ENCODE data around the gene NPPA. TPM values are rescaled to one million over a fixed set of nuclear protein-coding genes. Genes with fewer than 3 reads are reported as not detected.
A peak's percentile ranks its signal among the peaks of the same experiment; 100 is the strongest.

NPPA gene
- total RNA-seq, 1 experiment from 2014 or later: not detected

- H3K79me2 ChIP-seq (ENCODE audit: low read depth): peaks cover 12% of the 10 kb centered on the region
- no peaks in the 10 kb centered on the region for H3K36me3 ChIP-seq (ENCODE audit: low read depth)
- H3K9me3 ChIP-seq (ENCODE audit: insufficient read depth, low read depth): no peaks in the 10 kb centered on the region
- POLR2A ChIA-PET (ENCODE audit: unreplicated experiment): no interaction called here
- no peak overlapping the region for H3K4me2 ChIP-seq
- intact Hi-C loops (cut with micrococcal nuclease; ENCODE audit: unreplicated experiment): no loop called here
- CTCF ChIA-PET: interaction anchor here (2.0 kb wide), 1 partner anchor 17 kb away, joined by 7 read pairs; no protein-coding TSS in a partner anchor
- no peak overlapping the region for H3K27ac ChIP-seq
- no peak for DNase-seq
- H3K9me2 ChIP-seq (ENCODE audit: insufficient read depth): no peaks in the 10 kb centered on the region
- H2AFZ ChIP-seq: no peak overlapping the region
- H3K4me1 ChIP-seq (replicated peaks; ENCODE audit: insufficient read depth): peaks cover 21% of the 10 kb centered on the region; the same call in 1 of the 2 replicates
- H4K20me1 ChIP-seq (ENCODE audit: insufficient read depth): no peaks in the 10 kb centered on the region
- BruUV-seq (replicated peaks): no TSS peak
- H3F3A ChIP-seq (ENCODE audit: insufficient read depth, low read depth): peaks cover 8% of the 10 kb centered on the region; the same call in 1 of the 2 replicates
- no peak overlapping the region for H3K4me3 ChIP-seq
- no peak for TF ChIP-seq CTCF (conservative IDR thresholded peaks at IDR 0.05)
- TF ChIP-seq EZH2 (IDR thresholded peaks at IDR 0.05; ENCODE audit: low read depth): no peak
- no peaks in the 10 kb centered on the region for H3K27me3 ChIP-seq (ENCODE audit: insufficient read depth, low read depth)
Observed at GRCh38 chr1:11802616-11802972, 45.0 kb downstream of the NPPA start.

DNA sequence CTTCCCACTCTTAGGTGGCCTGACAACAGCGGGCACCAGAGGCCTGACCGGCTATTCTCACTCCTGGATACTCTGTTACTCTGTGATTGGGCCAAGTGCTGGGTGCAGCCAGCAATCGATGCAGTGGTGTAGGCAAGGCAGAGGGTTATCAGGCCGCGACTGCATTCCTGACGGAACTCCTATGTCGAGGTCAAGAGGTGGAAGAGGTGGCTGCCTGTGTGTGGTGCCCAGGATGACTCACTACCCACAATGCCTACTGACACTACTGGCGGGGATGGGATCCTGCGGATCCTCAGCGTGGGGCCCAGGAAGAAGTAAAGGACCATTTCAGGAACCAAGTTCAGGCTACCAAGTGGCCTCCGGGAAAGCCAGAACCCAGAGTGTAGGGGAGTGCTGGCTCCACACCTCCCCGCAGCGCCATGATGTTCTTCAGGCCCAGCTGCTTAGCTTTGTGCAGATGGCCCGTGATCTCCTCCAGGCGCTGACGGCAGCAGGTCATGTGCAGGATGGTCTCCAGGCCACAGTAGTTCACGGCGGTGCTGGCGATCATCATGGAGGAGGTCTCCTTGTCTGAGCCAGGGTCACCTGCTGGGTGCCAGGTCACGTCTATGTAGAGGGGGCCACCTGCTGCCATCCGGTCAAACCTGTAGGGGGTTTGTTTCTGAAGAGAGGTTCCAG is 46.7 kb downstream of the NPPA start:
- Histone ChIP-seq H3K79me2 (ENCODE audit: low read depth) (no peaks in the 10 kb centered on the region), H3K36me3 (ENCODE audit: low read depth) (no peaks in the 10 kb centered on the region), H3K4me3 (no peak overlapping the region), H3K27ac (no peak overlapping the region), H3K9me3 (ENCODE audit: insufficient read depth, low read depth) (no peaks in the 10 kb centered on the region), H4K20me1 (ENCODE audit: insufficient read depth) (no peaks in the 10 kb centered on the region), H3K4me2 (no peak overlapping the region), H3K27me3 (ENCODE audit: insufficient read depth, low read depth) (no peaks in the 10 kb centered on the region), H3K9me2 (ENCODE audit: insufficient read depth) (no peaks in the 10 kb centered on the region), H3F3A (ENCODE audit: insufficient read depth, low read depth) (peaks cover 8% of the 10 kb centered on the region; the same call in 1 of the 2 replicates), H3K4me1 (replicated peaks; ENCODE audit: insufficient read depth) (peaks cover 10% of the 10 kb centered on the region; the same call in 1 of the 2 replicates), H2AFZ (no peak overlapping the region)
- ChIA-PET CTCF (no interaction called here), POLR2A (ENCODE audit: unreplicated experiment) (no interaction called here)
- TF ChIP-seq CTCF (conservative IDR thresholded peaks at IDR 0.05) (no peak), EZH2 (IDR thresholded peaks at IDR 0.05; ENCODE audit: low read depth) (no peak)
- DNase-seq: peak in 1 of 2 experiments; percentile 68
- intact Hi-C loops (cut with micrococcal nuclease; ENCODE audit: unreplicated experiment): no loop called here
- no TSS peak for BruUV-seq (replicated peaks)

DNA sequence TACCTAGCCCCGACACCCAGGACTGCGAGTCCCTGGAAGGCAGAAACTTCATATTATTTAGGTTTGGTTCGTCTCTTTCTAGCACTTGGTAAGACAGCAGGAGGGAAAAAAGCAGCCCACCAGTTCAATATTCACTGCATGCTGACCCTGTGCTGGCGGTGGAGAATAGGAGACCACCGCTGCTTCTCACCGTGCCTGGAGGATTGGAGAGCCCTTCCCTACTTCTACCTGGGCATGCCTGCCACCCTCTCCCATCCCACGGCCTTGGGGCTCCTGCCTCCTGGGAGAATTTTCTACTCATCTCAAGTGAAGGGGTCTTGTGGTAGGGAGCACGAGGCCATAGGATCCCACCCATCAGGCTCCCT is 47.2 kb downstream of the NPPA start:
- no peak overlapping the region for H2AFZ ChIP-seq
- H4K20me1 ChIP-seq (ENCODE audit: insufficient read depth): no peaks in the 10 kb centered on the region
- TF ChIP-seq CTCF (conservative IDR thresholded peaks at IDR 0.05) (no peak), EZH2 (IDR thresholded peaks at IDR 0.05; ENCODE audit: low read depth) (no peak)
- H3K36me3 ChIP-seq (ENCODE audit: low read depth): no peaks in the 10 kb centered on the region
- H3K9me2 ChIP-seq (ENCODE audit: insufficient read depth): no peaks in the 10 kb centered on the region
- BruUV-seq (replicated peaks): no TSS peak
- no peaks in the 10 kb centered on the region for H3K79me2 ChIP-seq (ENCODE audit: low read depth)
- no peak overlapping the region for H3K27ac ChIP-seq
- no peaks in the 10 kb centered on the region for H3K27me3 ChIP-seq (ENCODE audit: insufficient read depth, low read depth)
- H3K4me2 ChIP-seq: no peak overlapping the region
- no peak overlapping the region for H3K4me3 ChIP-seq
- POLR2A ChIA-PET (ENCODE audit: unreplicated experiment): no interaction called here
- peaks cover 8% of the 10 kb centered on the region; the same call in 1 of the 2 replicates for H3F3A ChIP-seq (ENCODE audit: insufficient read depth, low read depth)
- CTCF ChIA-PET: no interaction called here
- no peak for DNase-seq
- H3K4me1 ChIP-seq (replicated peaks; ENCODE audit: insufficient read depth): peaks cover 10% of the 10 kb centered on the region; the same call in 1 of the 2 replicates
- intact Hi-C loops (cut with micrococcal nuclease; ENCODE audit: unreplicated experiment): no loop called here
- H3K9me3 ChIP-seq (ENCODE audit: insufficient read depth, low read depth): no peaks in the 10 kb centered on the region
